GM23248 (cell line): ENCODE data around the gene DBF4. TPM values are rescaled to one million over a fixed set of nuclear protein-coding genes. Genes with fewer than 3 reads are reported as not detected.

Experiments used
- DNase-seq: peaks from one replicate; pipeline ENCODE4 v3.0.0-alpha.2; 2015
- H2AFZ ChIP-seq: fragments of 200-600 bp; sonication (generic); 2 replicates; pipeline ENCODE4 v1.6.1; 2016; ENCODE audit warnings: antibody characterized with exemption
- H3F3A ChIP-seq: fragments of 200-600 bp; sonication (generic); 2 replicates; pipeline ENCODE4 v1.6.1; 2016; ENCODE audit warnings: mild to moderate bottlenecking, antibody characterized with exemption, mixed run types; ENCODE audit not compliant: insufficient read depth
- H3K27ac ChIP-seq: fragments of 200-600 bp; sonication (generic); 2 replicates; pipeline ENCODE4 v1.5.1; 2016; ENCODE audit warnings: mild to moderate bottlenecking
- H3K27me3 ChIP-seq: fragments of 200-600 bp; sonication (generic); replicated peaks from 2 replicates; pipeline ENCODE4 v1.6.1; 2016; ENCODE audit warnings: mild to moderate bottlenecking; ENCODE audit not compliant: insufficient read depth
- H3K36me3 ChIP-seq: fragments of 200-600 bp; sonication (generic); 2 replicates; pipeline ENCODE4 v1.6.1; 2016; ENCODE audit warnings: low read depth, mild to moderate bottlenecking
- H3K4me1 ChIP-seq: fragments of 200-600 bp; sonication (generic); 2 replicates; pipeline ENCODE4 v1.6.1; 2016; ENCODE audit warnings: mild to moderate bottlenecking; ENCODE audit not compliant: insufficient read depth
- H3K4me2 ChIP-seq: fragments of 200-600 bp; sonication (generic); one replicate; pipeline ENCODE4 v1.6.1; 2016; ENCODE audit warnings: mild to moderate bottlenecking; ENCODE audit not compliant: unreplicated experiment
- H3K4me3 ChIP-seq: fragments of 200-600 bp; sonication (generic); 2 replicates; pipeline ENCODE4 v1.5.1; 2016; ENCODE audit warnings: mild to moderate bottlenecking
- H3K79me2 ChIP-seq: fragments of 200-600 bp; sonication (generic); 2 replicates; pipeline ENCODE4 v1.6.1; 2016; ENCODE audit warnings: mild to moderate bottlenecking; ENCODE audit not compliant: insufficient read depth
- H3K9ac ChIP-seq: fragments of 200-600 bp; sonication (generic); 2 replicates; pipeline ENCODE4 v1.6.1; 2016; ENCODE audit warnings: mild to moderate bottlenecking
- H3K9me2 ChIP-seq: fragments of 200-600 bp; sonication (generic); 2 replicates; pipeline ENCODE4 v1.6.1; 2016; ENCODE audit warnings: mixed run types, mild to moderate bottlenecking, moderate library complexity; ENCODE audit not compliant: insufficient read depth
- H3K9me3 ChIP-seq: fragments of 200-600 bp; sonication (generic); one replicate; pipeline ENCODE4 v1.6.1; 2017; ENCODE audit warnings: low read depth
- H4K20me1 ChIP-seq: fragments of 200-600 bp; sonication (generic); 2 replicates; pipeline ENCODE4 v1.6.0; 2016; ENCODE audit not compliant: insufficient read depth
- EZH2 ChIP-seq: fragments of 200-600 bp; sonication (generic); IDR thresholded peaks from 2 replicates; pipeline ENCODE4 v1.6.1; 2018; ENCODE audit warnings: antibody characterized with exemption, mild to moderate bottlenecking; ENCODE audit not compliant: insufficient read depth, poor library complexity, severe bottlenecking
- EZH2phosphoT487 ChIP-seq: fragments of 200-600 bp; sonication (generic); IDR thresholded peaks from 2 replicates; pipeline ENCODE4 v1.6.1; 2018; ENCODE audit warnings: antibody characterized with exemption, moderate library complexity, mild to moderate bottlenecking, low read depth; ENCODE audit not compliant: insufficient read depth
- WGBS, 2 experiments: methylation state at CpG; one replicate each; pipeline ENCODE4 v1.1.6; 2015 to 2017; ENCODE audit warnings: low lambda C conversion rate in 2 of 2, low coverage in 1 of 2; ENCODE audit errors: missing lambda C conversion rate in 2 of 2; 5-methylcytosine and 5-hydroxymethylcytosine counted together
- in situ Hi-C: fragments of 300-500 bp; cut with MboI; formaldehyde crosslinking; loops from 2 replicates; pipeline ENCODE4 v1.15.0; 2020
- polyA plus RNA-seq: library from polyadenylated mRNA; unstranded; fragments of >200 nt; fragmentation: Nextera tagmentation; extraction: Ambion mirVana; gene quantifications from 2 replicates; pipeline ENCODE4 v1.2.1, GENCODE V29; 2016
- total RNA-seq: library from RNA; depleted of rRNA; stranded (reverse); fragments of >200 nt; shearing (Covaris generic); gene quantifications from 2 replicates; pipeline ENCODE4 v1.2.3, GENCODE V29; 2014

DBF4 gene
- total and polyA plus RNA-seq, 2 experiments from 2014 or later, result 14.7 to 26.2 TPM

DNA sequence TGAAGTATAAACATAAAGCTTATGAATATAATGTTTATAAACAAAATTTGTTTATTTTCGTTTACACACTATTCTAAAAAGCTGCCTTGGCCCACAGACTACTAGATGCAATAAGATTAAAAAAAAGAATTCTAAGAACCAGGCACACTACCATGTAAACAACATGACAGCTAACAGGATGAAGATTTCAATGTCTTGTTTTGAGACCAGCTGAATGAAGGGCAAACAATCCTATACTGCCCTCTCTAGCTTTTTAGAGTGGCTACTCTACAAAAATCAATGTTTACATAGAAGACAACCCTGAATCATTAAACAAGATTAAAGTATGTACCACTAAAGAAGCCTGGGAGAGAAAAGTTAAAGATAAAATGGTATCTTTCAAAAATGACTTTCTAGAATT, 38.7 kb upstream of the DBF4 start:
- H3K4me1 ChIP-seq, result no peaks in the 10 kb centered on the region
- no peaks in the 10 kb centered on the region for H3K27me3 ChIP-seq
- no peak for DNase-seq
- H3K79me2 ChIP-seq, result no peaks in the 10 kb centered on the region
- 91% methylated on average over 1 of the region's 1 CpG for WGBS, 2 experiments
- H3K4me2 ChIP-seq, result no peak overlapping the region
- H3K9me2 ChIP-seq, result no peaks in the 10 kb centered on the region
- in situ Hi-C loops, result no loop called here
- H3K36me3 ChIP-seq, result no peaks in the 10 kb centered on the region
- no peak overlapping the region for H3K9ac ChIP-seq
- no peak overlapping the region for H3K27ac ChIP-seq
- no peaks in the 10 kb centered on the region for H3K9me3 ChIP-seq
- no peaks in the 10 kb centered on the region for H3F3A ChIP-seq
- no peak overlapping the region for H2AFZ ChIP-seq
- no peak overlapping the region for H3K4me3 ChIP-seq
- TF ChIP-seq EZH2, result no peak
- TF ChIP-seq EZH2phosphoT487, result no peak
- no peaks in the 10 kb centered on the region for H4K20me1 ChIP-seq

DNA sequence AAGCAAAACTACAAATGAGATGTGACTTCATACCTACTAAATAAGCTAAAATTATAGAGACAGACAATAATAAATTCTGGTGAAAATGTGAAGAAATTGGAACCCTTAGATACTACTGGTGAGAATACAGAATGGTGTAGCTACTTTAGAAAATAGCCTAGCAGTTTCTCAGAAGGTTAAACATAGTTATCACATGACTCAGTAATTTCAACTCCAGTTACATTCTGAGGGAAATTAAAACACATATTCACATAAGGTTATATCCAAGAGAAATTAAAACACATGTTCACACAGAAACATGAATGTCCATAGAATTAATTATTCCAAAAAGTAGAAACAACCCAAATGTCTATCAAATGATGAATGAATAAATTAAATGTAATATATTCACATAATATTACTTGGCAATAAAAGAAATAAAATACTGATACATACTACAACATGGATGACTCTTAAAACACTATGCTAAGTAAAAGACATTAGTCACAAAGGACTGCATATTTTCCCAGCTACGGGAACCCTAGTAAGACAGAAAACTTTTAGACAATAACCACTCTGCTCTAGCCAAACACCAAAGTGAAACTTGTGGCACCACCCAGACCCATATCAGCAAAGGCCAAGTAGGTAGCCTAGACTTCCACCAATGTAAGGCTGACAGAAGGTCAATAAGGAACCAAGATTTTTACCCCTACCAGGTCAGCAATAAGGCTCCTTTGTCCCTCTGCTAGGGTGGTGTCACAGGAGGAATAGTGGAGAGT, 25.3 kb upstream of the DBF4 start:
- peaks cover 10% of the 10 kb centered on the region; the same call in 1 of the 2 replicates for H3F3A ChIP-seq
- no peak overlapping the region for H2AFZ ChIP-seq
- peaks cover 8% of the 10 kb centered on the region; the same call in 1 of the 2 replicates for H3K36me3 ChIP-seq
- H3K9me3 ChIP-seq, result no peaks in the 10 kb centered on the region
- H3K27me3 ChIP-seq, result no peaks in the 10 kb centered on the region
- H3K9ac ChIP-seq, result no peak overlapping the region
- peak; percentile 38 for DNase-seq
- H3K4me3 ChIP-seq, result no peak overlapping the region
- H3K4me1 ChIP-seq, result peaks cover 9% of the 10 kb centered on the region; the same call in 1 of the 2 replicates
- no peak overlapping the region for H3K4me2 ChIP-seq
- in situ Hi-C loops, result no loop called here
- peak overlapping the region; percentile 34 for H3K27ac ChIP-seq
- no peaks in the 10 kb centered on the region for H3K9me2 ChIP-seq
- 89% methylated on average over 1 of the region's 1 CpG for WGBS, 2 experiments
- H4K20me1 ChIP-seq, result no peaks in the 10 kb centered on the region
- TF ChIP-seq EZH2phosphoT487 (no peak), EZH2 (no peak)
- H3K79me2 ChIP-seq, result no peaks in the 10 kb centered on the region

DNA sequence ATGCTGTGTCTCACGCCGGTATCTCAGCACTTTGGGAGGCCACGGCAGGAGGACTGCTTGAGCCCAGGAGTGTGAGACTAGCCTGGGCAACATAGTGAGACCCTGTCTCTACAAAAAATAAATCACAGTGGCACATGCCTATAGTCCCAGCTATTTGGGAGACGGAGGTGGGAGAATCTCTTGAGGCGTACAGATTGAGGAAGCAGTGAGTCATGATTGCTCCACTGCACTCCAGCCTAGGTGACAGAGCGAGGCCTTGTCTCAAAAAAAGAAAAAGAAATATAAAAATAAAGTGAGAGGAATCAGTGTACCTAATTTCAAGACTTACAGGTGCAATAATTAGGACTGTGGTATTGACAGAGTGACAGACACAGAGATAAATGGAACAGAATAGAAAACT, 24.0 kb upstream of the DBF4 start:
- Histone ChIP-seq H3K9me3 (no peaks in the 10 kb centered on the region), H2AFZ (no peak overlapping the region), H3K9me2 (no peaks in the 10 kb centered on the region), H4K20me1 (no peaks in the 10 kb centered on the region), H3K4me2 (no peak overlapping the region), H3F3A (peaks cover 10% of the 10 kb centered on the region; the same call in 1 of the 2 replicates), H3K4me1 (peaks cover 9% of the 10 kb centered on the region; the same call in 1 of the 2 replicates), H3K27me3 (no peaks in the 10 kb centered on the region), H3K9ac (no peak overlapping the region), H3K27ac (no peak overlapping the region), H3K79me2 (no peaks in the 10 kb centered on the region), H3K36me3 (peaks cover 8% of the 10 kb centered on the region; the same call in 1 of the 2 replicates), H3K4me3 (no peak overlapping the region)
- 99% methylated on average over 6 of the region's 6 CpGs for whole genome bisulfite sequencing, 2 experiments
- in situ Hi-C loops, result no loop called here
- TF ChIP-seq EZH2 (no peak), EZH2phosphoT487 (no peak)
- DNase-seq, result no peak

DNA sequence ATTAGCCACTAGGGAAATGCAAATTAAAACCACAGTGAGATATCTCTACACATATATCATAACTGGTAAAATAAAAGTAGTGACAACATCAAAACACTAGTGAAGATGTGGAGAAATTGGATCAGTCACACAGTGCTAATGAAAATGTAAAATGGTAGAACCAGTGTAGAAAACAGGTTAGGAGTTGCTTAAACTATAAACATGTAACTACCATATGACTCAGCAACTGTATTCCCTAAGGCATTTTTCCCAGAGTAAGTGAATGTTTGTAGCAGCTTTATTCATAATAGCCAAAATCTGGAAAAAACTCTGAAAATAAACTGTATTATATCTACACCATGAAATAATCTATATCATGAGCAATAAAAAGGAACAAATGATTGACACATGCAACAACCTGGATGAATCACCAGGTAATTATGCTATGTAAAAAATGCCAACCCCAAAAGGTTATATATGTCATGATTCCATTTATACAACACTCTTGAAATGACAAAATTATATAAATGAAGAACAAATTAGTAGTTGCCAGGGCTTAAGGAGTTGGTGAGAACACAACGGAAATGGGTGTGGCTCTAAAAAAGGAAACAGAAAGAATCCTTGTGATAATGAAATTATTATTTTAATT, 22.9 kb upstream of the DBF4 start:
- in situ Hi-C loops, result no loop called here
- TF ChIP-seq EZH2 (no peak), EZH2phosphoT487 (no peak)
- H3F3A ChIP-seq, result peaks cover 10% of the 10 kb centered on the region; the same call in 1 of the 2 replicates
- no peaks in the 10 kb centered on the region for H3K9me3 ChIP-seq
- no peak overlapping the region for H3K4me3 ChIP-seq
- peak; percentile 41 for DNase-seq
- H3K4me2 ChIP-seq, result no peak overlapping the region
- no peaks in the 10 kb centered on the region for H3K9me2 ChIP-seq
- H3K36me3 ChIP-seq, result peaks cover 10% of the 10 kb centered on the region
- no peaks in the 10 kb centered on the region for H3K27me3 ChIP-seq
- peaks cover 9% of the 10 kb centered on the region; the same call in 1 of the 2 replicates for H3K4me1 ChIP-seq
- WGBS, 2 experiments, result 95 to 98% methylated on average over 1 of the region's 1 CpG
- H3K9ac ChIP-seq, result no peak overlapping the region
- no peak overlapping the region for H2AFZ ChIP-seq
- H3K27ac ChIP-seq, result no peak overlapping the region
- H4K20me1 ChIP-seq, result no peaks in the 10 kb centered on the region
- H3K79me2 ChIP-seq, result no peaks in the 10 kb centered on the region
